ENCODE measurements around the gene IQCM.

The IQCM gene

GRCh38 chr4:149708513-149709130 lies 107.0 kb downstream of the IQCM start:
- DNase-seq, result no peak

DNA sequence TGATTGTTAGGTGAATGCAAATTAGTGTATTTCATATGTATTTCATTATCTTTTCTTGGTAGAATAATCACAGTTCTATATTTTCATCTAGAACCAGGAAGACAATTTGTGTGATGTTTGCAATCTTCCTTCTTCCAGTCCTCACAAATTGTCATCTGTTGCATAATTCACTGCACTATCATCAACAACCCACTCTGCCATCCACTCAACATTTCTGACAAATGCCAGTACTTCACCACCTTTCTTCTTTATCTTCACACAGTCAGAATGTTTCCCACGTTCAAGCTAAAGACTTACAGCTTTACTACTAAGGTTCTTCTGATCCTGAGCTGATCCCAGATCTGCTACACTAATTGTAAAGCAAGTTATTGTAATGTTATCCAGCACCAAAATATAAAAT lies 107.8 kb downstream of the IQCM start:
- DNase-seq, result no peak

DNA sequence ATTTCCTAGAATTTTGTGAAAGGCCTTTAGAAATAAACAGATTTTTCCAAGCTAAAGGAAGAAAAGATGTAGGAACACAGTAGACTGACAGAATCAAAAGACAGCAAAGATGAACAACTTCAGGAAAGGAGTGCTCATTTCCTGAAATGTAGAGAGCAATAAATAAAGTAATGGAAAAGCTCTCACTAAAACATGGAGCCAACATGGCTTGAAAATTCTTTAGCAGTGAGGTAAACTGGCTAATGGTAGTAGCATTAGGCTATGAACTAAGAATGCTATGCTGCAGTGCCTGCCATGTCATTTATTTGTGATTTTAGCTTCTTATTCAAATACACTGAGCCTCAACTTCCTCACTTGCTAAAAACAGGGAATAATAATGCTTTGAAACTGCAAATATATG lies 108.7 kb downstream of the IQCM start:
- no peak for DNase-seq

GRCh38 chr4:149702414-149703293 lies 113.0 kb downstream of the IQCM start:
- DNase-seq, result no peak

GRCh38 chr4:149701435-149702156 lies 114.0 kb downstream of the IQCM start:
- no peak for DNase-seq

- DNase-seq, result no peak
Observed at GRCh38 chr4:149700272-149700671, 115.4 kb downstream of the IQCM start.

DNA sequence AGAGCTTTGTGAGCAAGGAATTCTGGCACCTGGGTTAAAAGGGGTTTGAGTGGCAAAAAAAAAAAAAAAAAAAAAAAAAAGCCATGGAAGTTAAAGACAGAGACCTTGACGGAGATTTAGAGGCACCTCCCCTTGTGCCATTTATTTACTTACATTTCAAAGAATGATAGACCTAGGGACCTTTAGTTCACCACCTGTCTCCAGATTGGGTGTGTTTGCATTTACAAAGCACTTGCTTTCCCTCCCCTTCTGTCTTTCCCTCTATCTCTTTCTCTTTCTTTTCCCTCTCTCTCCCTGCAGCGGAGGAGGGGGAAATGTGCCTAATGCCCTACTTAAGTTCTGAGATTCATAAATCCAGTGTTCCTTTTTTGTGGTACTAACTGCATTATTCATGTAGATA lies 116.0 kb downstream of the IQCM start:
- DNase-seq, result no peak

GRCh38 chr4:149690726-149691125 lies 124.9 kb downstream of the IQCM start:
- no peak for DNase-seq

DNA sequence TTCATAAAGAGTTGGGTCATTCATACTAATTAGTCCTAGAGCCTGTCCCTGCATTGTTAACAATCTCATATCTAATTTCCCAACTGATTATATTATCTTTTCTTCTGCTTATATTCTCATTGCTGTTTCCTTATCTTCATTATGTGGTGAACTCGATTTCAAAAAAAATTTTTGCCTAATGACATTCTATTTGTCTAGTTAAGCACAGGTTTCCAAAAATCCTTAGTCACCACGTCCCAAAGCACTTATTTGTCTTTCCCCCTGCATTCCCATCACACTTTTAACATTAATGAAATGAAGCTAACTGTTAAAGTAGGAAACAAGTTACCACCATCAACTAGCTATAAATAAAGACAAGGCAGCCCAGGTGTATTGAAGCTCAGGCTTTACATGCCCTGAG lies 131.1 kb downstream of the IQCM start:
- no peak for DNase-seq

GRCh38 chr4:149676076-149676475 lies 139.6 kb downstream of the IQCM start:
- DNase-seq, result no peak

- DNase-seq, result no peak
Observed at GRCh38 chr4:149645790-149646189, 169.9 kb downstream of the IQCM start.

GRCh38 chr4:149638073-149638472 lies 177.6 kb downstream of the IQCM start:
- no peak for DNase-seq

DNA sequence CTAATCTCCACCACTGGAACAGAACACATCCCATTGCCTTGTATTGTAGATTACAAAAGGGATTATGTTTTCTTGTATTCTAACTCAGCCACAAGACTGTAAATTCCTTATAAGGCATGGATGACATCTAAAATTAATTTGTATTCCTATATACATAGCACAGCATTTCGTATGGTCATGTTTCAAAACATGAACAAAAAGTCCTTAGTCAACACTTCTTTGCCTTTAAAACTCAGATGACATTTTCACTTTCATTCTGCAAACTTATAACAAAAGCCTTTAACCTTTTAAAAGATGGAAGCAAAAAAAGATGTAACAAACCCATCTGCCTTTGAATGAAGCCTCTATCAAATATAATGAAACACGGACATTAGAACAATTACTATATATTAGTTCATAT lies 181.3 kb downstream of the IQCM start:
- no peak for DNase-seq

DNA sequence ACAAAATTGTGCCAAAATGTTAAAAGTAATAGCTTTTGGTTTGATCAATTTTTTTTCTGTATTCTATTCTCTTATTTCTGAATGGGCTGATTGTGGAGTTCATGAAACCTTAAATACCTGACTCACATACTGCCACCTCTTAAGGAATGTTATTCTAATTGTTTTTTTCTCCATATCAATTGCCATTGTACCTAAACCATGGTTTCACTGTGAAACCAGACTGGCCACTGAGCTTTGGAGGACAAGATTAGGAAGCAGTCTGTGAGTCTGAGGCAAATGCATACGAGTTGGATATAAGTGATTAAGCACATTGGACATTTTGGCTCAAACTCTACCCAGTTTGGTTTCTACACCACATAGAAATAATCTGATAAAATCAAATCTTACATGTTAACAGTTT lies 184.0 kb downstream of the IQCM start:
- DNase-seq, result no peak

DNA sequence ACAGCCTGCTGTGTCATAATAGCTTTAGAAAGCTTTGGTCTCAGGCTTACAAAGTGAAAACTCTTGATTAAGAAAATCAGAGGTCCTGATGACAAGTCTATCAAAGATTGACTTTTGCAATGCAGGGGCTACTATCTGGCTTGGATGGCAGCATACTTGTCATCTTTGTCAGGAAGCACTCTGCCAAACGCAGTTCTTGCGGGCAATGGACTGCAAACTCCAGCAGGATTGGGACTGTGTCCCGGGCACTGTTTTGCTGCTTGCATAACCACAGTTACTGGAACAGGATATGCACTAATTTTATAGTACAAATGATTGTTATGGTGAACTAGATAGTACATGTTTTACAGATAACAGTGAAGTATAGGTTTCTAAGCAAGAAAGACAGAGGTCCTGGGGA lies 185.6 kb downstream of the IQCM start:
- DNase-seq, result no peak

- DNase-seq, result no peak
Observed at GRCh38 chr4:149605601-149606378, 209.9 kb downstream of the IQCM start.

DNA sequence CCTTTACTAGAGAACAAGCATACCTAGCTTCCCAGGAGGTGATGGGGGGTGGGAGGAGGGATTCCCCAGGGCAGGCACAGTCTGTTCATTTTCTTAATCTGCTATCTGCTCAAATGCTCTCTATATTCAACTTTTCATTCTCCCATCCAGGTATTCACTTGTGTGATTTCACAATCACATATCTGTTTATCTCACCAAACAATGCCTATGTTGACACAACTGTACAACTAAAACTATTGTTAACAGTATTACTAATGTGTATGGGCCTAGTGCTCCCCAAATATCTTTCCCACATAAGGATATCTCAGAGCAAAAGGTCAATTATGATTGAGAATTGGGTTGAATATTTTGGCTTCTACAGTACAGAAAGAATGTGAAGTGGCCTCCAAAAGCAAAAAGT lies 210.8 kb downstream of the IQCM start:
- no peak for DNase-seq

DNA sequence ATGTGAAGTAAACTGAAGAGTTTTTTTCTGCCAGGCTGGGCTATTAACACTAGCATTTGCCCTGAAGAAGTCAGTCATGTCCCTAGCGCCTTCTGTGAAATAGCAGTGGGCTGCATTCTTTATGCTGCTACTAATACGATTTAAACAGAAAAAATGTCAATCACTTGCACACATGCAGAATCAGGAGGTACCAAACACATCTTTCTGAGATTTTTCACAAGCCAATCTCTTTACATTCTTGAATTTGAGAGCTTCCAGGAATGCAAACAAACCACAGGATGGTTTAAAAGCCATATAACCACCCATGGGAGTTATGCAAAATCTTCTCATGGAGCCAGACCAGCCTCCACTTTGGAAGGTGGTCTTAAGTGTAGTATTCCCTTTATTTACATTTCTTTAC lies 220.1 kb downstream of the IQCM start:
- DNase-seq, result no peak

DNA sequence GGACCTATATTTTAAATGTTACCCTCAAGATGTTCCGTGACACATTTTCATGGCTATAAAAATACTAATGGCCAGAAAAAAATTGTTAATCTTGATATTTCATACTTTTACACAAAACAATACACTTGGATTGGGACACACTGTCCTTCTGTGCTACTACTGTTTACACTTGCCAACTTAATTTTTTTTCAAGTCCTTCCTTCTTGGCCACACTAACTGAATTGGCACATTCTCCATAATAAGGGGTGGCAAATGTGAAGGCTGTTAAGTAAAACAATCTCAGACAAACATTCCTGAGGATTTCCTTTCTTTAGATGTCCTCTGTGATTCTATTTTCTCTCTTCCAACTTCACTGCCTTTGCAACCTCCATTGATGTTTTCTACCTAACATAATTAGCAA lies 225.8 kb downstream of the IQCM start:
- no peak for DNase-seq

DNA sequence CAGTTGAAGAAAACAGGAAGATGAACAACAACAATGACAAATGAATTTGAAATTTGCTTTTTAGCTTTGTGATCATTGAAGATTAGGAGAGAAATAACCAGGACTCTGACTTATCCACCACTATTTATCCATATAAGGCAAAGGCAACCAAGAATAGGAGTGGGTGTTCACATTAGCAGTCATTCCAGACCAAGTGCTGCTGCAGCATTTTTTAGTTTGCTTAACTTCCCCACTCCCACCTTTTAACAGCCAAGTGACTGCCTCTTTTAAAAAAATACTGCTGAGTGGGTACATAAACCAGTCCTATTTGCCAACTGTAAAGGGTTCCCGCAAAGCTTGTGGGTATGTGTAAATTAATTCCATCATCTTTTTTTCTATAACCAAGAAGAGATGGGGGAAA lies 230.9 kb downstream of the IQCM start:
- DNase-seq, result no peak

DNA sequence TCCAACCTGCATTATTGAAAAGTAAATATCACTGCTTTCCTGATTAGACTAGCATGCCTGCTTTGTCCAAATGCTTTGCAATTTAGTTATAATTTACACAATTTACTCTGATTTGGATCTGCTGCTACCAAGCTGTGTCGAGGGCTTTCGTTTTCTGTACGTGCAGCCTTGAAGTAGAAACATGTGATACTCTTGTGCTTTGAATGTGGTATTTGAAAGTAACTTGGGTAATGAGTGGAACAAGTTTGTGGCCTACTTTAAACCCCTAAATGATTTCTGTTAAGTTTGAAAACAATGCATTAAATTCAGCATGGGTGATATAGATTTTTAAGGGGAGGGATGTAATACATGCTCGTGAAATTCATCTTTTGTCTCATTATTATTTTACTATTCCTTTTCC lies 240.7 kb downstream of the IQCM start:
- no peak for DNase-seq

DNA sequence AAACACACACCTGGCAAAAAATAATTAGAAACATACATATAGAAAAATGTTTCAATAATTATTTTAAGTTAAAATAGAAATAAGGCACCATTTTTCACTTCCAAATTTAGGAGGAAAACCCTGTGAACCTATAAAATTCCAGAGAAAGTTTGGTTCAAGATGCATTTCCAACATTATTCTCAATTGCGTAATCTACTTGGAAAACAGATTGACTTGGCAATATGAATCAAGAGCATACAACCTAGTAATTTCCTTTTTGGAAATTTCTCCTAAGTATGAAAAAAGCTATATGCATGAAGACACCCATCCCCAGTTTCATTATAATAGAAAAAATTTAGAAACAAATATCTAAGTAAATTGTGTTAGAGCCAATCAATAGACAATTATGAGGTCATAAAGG lies 242.9 kb downstream of the IQCM start:
- no peak for DNase-seq

DNA sequence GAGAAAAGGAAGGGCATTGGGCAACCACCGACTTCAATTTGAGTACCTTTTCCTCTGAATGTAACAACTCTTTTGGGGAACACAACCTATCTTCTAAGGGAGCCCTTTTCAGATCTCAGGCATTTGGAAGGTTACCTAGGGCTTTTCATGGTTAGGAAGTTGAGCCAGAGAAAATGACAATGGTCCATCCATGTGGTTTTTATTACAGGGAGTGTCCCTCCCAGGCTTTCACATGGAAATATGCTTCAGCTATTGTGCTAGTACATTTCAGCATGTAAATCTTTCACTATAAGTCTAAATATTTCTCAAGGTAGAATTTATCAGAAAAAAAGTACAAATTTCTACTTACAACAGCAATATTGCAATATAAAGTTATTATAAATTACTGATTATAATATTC lies 259.8 kb downstream of the IQCM start:
- no peak for DNase-seq
